HepG2 (cell line): Measurements from ENCODE around the gene MRPS7. TPM values are rescaled to one million over a fixed set of nuclear protein-coding genes. Genes with fewer than 3 reads are reported as not detected.
A peak's percentile ranks its signal among the peaks of the same experiment; 100 is the strongest.
"Not testable (repeated sequence)": the region's sequence is repeated elsewhere in the genome, so short reads cannot be mapped to it uniquely, and the experiment has no call there.

Experiments
- ATAC-seq: fragments of 200-7000 bp; cut with Tn5 transposase; 3 replicates; pipeline ENCODE4 v1.9.1; 2020; ENCODE audit warnings: mild to moderate bottlenecking, moderate library complexity
- BruUV-seq: library from RNA; stranded (reverse); fragments of 400-500 nt; replicated peaks from 2 replicates; lab custom pipeline; 2021; lab: Mats Ljungman, UMichigan
- CTCF ChIA-PET: fragments of 300-600 bp; formaldehyde crosslinking; extraction: SDS; loops from one replicate; lab custom pipeline; 2021; ENCODE audit warnings: low total read pairs, inconsistent platforms, low intra/inter-chr PET ratio; lab: Yijun Ruan, JAX
- POLR2A ChIA-PET: fragments of 350-600 bp; sonication (Branson Sonifier 250); formaldehyde crosslinking; loops from one replicate; lab custom pipeline; 2020; ENCODE audit warnings: antibody characterized with exemption, inconsistent platforms; lab: Yijun Ruan, JAX
- DNase-seq: peaks from one replicate; pipeline ENCODE4 v3.0.0-alpha.2; 2015; ENCODE audit warnings: low spot score
- FAIRE-seq: peaks from 3 replicates; lab custom pipeline; 2011; peaks lifted over from hg19 to GRCh38; lab: Jason Lieb, UNC
- H2AFZ ChIP-seq: one replicate; pipeline ENCODE4 v1.6.1; 2011; ENCODE audit warnings: low read length, inconsistent platforms
- H3K27ac ChIP-seq: fragments of 300-600 bp; 3 replicates; pipeline ENCODE4 v1.8.0; 2011; ENCODE audit warnings: mixed run types, mild to moderate bottlenecking, mixed read lengths, low read length, inconsistent platforms; ENCODE audit not compliant: insufficient read depth; ENCODE audit errors: extremely low read length
- H3K27me3 ChIP-seq, 2 experiments: fragments of 200-600 bp in 1 of 2; 2 replicates in 1 of 2; 3 replicates in 1 of 2; pipeline versions ENCODE4 v1.6.0 to v1.8.0; 2011; ENCODE audit warnings: low read length in 2 of 2, mild to moderate bottlenecking in 2 of 2, moderate library complexity in 2 of 2, inconsistent platforms in 1 of 2; ENCODE audit not compliant: insufficient read depth in 2 of 2, control insufficient read depth in 1 of 2
- H3K36me3 ChIP-seq, 2 experiments: fragments of 200-600 bp in 1 of 2; replicated peaks in 1 of 2; 2 replicates in 1 of 2; 3 replicates in 1 of 2; pipeline versions ENCODE4 v1.5.1 to v1.8.0; 2011; ENCODE audit warnings: low read length in 2 of 2, inconsistent platforms in 1 of 2; ENCODE audit not compliant: insufficient read depth in 2 of 2, control insufficient read depth in 1 of 2
- H3K4me1 ChIP-seq: 2 replicates; pipeline ENCODE4 v1.5.1; 2012; ENCODE audit warnings: low read length, inconsistent platforms; ENCODE audit not compliant: insufficient read depth
- H3K4me2 ChIP-seq: 2 replicates; pipeline ENCODE4 v1.6.0; 2011; ENCODE audit warnings: low read depth, low read length, inconsistent platforms
- H3K4me3 ChIP-seq, 3 experiments: fragments of 200-600 bp in 1 of 3; sonication (generic), shearing (Covaris generic) in 1 of 3; replicated peaks in 1 of 3; 2 replicates each; pipeline ENCODE4 v1.5.1; 2011 to 2016; ENCODE audit warnings: low read length in 3 of 3, inconsistent platforms in 2 of 3, low read depth in 2 of 3, mild to moderate bottlenecking in 2 of 3, control low read depth in 1 of 3, mixed read lengths in 1 of 3; ENCODE audit not compliant: insufficient read depth in 1 of 3
- H3K79me2 ChIP-seq: one replicate; pipeline ENCODE4 v1.6.1; 2011; ENCODE audit warnings: low read length, inconsistent platforms; ENCODE audit not compliant: insufficient read depth
- H3K9ac ChIP-seq: 2 replicates; pipeline ENCODE4 v1.6.0; 2011; ENCODE audit warnings: mild to moderate bottlenecking, low read depth, low read length, inconsistent platforms; ENCODE audit not compliant: insufficient read depth
- H3K9me3 ChIP-seq: 2 replicates; pipeline ENCODE4 v1.5.1; 2012; ENCODE audit warnings: mild to moderate bottlenecking, low read length
- H4K20me1 ChIP-seq: 2 replicates; pipeline ENCODE4 v1.6.0; 2011; ENCODE audit warnings: inconsistent platforms, mild to moderate bottlenecking, low read length, moderate library complexity; ENCODE audit not compliant: insufficient read depth
- FOXA1 ChIP-seq, 2 experiments: fragments of 450-650 bp in 1 of 2; sonication (generic) in 1 of 2; formaldehyde crosslinking in 1 of 2; IDR thresholded peaks; 2 replicates each; pipeline versions ENCODE4 v1.4.0 to v1.6.1; 2016 to 2020; ENCODE audit warnings: missing genetic modification reagents in 1 of 2
- FOXA3 ChIP-seq: IDR thresholded peaks from 2 replicates; pipeline ENCODE4 v1.6.1; 2016; ENCODE audit warnings: missing genetic modification reagents, missing compliant biosample characterization
- WGBS: methylation state at CpG from one replicate; pipeline ENCODE4 v1.1.6; 2017; ENCODE audit warnings: low lambda C conversion rate; 5-methylcytosine and 5-hydroxymethylcytosine counted together
- in situ Hi-C: cut with HindIII; loops from 2 replicates; pipeline ENCODE4 v1.10.0; 2017; ENCODE audit warnings: low pct_unique_long_range_greater_than_20kb; ENCODE audit not compliant: extremely low pct_ligation_motif_present
- intact Hi-C: fragments of 100-400 bp; cut with micrococcal nuclease; formaldehyde crosslinking; loops from one replicate; pipeline ENCODE4 v1.10.0; 2022; ENCODE audit not compliant: unreplicated experiment
- polyA plus RNA-seq, 8 experiments: library from polyadenylated mRNA; depleted of rRNA in 3 of 8; stranded (reverse) in 7 of 8; unstranded in 1 of 8; fragments of >200 nt; fragmentation: Illumina TruSeq in 4 of 8; extraction: Trizol in 4 of 8; gene quantifications; 2 replicates each; pipeline versions ENCODE4 v1.2.1 to v1.2.3, GENCODE V29; 2011 to 2016; ENCODE audit warnings: low read depth in 4 of 8, missing spikeins in 1 of 8, mixed read lengths in 1 of 8; ENCODE audit not compliant: insufficient read depth in 1 of 8
- total RNA-seq, 5 experiments: library from RNA; depleted of rRNA; stranded (reverse); fragments of >200 nt; fragmentation: Illumina TruSeq; extraction: Trizol; gene quantifications; 2 replicates each; pipeline ENCODE4 v1.2.3, GENCODE V29; 2016; ENCODE audit warnings: low read depth in 1 of 5

The MRPS7 gene
- total and polyA plus RNA-seq, 2 of the 13 experiments (the other 11 are each of a cell fraction or from before 2014, with no cell fraction given): 97.0 to 162 TPM

- H2AFZ ChIP-seq, BruUV-seq, POLR2A ChIA-PET, H3K27ac ChIP-seq, FAIRE-seq, H3K36me3 ChIP-seq, H3K4me2 ChIP-seq, DNase-seq, H3K27me3 ChIP-seq, H3K4me3 ChIP-seq, H3K9me3 ChIP-seq, H3K9ac ChIP-seq, intact Hi-C loops, CTCF ChIA-PET, in situ Hi-C loops, H4K20me1 ChIP-seq, ATAC-seq: not testable (repeated sequence)
- H3K4me1 ChIP-seq: peaks cover 43% of the 10 kb centered on the region
- peaks cover 55% of the 10 kb centered on the region for H3K79me2 ChIP-seq
- 95% methylated on average over 11 of the region's 11 CpGs for WGBS
Observed at GRCh38 chr17:75255954-75256698, 5.6 kb upstream of the MRPS7 start.

- H2AFZ ChIP-seq; BruUV-seq; intact Hi-C loops; H3K27ac ChIP-seq; H3K9ac ChIP-seq; POLR2A ChIA-PET; H4K20me1 ChIP-seq; H3K9me3 ChIP-seq; H3K36me3 ChIP-seq; ATAC-seq; in situ Hi-C loops; CTCF ChIA-PET; H3K27me3 ChIP-seq; H3K4me3 ChIP-seq; DNase-seq; FAIRE-seq; H3K4me2 ChIP-seq; TF ChIP-seq FOXA1 (IDR thresholded peaks at IDR 0.05): not testable (repeated sequence)
- TF ChIP-seq FOXA1 (CRISPR knock-in tag; IDR thresholded peaks at IDR 0.05): 0 out of 2 replicates have a peak, but pooled peaks have one; percentile 11
- TF ChIP-seq FOXA3 (CRISPR knock-in tag): peak; percentile 17; the same call in 1 of the 2 replicates
- 34% methylated on average over 2 of the region's 2 CpGs for WGBS
- peaks cover 32% of the 10 kb centered on the region for H3K4me1 ChIP-seq
- H3K79me2 ChIP-seq: peaks cover 53% of the 10 kb centered on the region
Observed at GRCh38 chr17:75257228-75257627, 4.5 kb upstream of the MRPS7 start.
